Endothelial cell of umbilical vein (primary cell): ENCODE results near the gene TNRC6C. TPM values are rescaled to one million over a fixed set of nuclear protein-coding genes. Genes with fewer than 3 reads are reported as not detected.

Experiments
- BruUV-seq: library from RNA; stranded (reverse); fragments of 400-500 nt; replicated peaks from 2 replicates; lab custom pipeline; 2021; lab: Mats Ljungman, UMichigan
- CTCF ChIA-PET: fragments of 300-600, 350-600 bp; sonication (Branson Sonifier 250); formaldehyde crosslinking; loops from one replicate; lab custom pipeline; 2021; ENCODE audit warnings: antibody characterized with exemption, inconsistent platforms; lab: Charles Lee
- POLR2A ChIA-PET: fragments of 300-600, 350-600 bp; sonication (Branson Sonifier 250); formaldehyde crosslinking; loops from one replicate; lab custom pipeline; 2021; ENCODE audit warnings: antibody characterized with exemption, inconsistent platforms; lab: Charles Lee
- DNase-seq: peaks from one replicate; pipeline ENCODE4 v3.0.0-alpha.2; 2011; ENCODE audit warnings: low read depth, low spot score
- FAIRE-seq: peaks from 2 replicates; lab custom pipeline; 2011; peaks lifted over from hg19 to GRCh38; lab: Jason Lieb, UNC
- H2AFZ ChIP-seq: 2 replicates; pipeline ENCODE4 v1.6.0; 2012; ENCODE audit warnings: low read depth, low read length, control low read depth, inconsistent platforms
- H3K27ac ChIP-seq: 2 replicates; pipeline ENCODE4 v1.5.1; 2011; ENCODE audit warnings: low read depth, mild to moderate bottlenecking, control low read depth, low read length, moderate library complexity; ENCODE audit not compliant: insufficient read depth
- H3K27me3 ChIP-seq, 2 experiments: 2 replicates each; pipeline versions ENCODE4 v1.6.0 to v1.6.1; 2011; ENCODE audit warnings: low read length in 2 of 2, mixed read lengths in 1 of 2; ENCODE audit not compliant: control insufficient read depth in 2 of 2, insufficient read depth in 2 of 2
- H3K36me3 ChIP-seq, 2 experiments: 2 replicates in 1 of 2; 3 replicates in 1 of 2; pipeline ENCODE4 v1.5.1; 2011; ENCODE audit warnings: low read length in 2 of 2, mild to moderate bottlenecking in 1 of 2, moderate library complexity in 1 of 2; ENCODE audit not compliant: control insufficient read depth in 2 of 2, insufficient read depth in 2 of 2; ENCODE audit errors: extremely low read depth in 1 of 2
- H3K4me1 ChIP-seq: 3 replicates; pipeline ENCODE4 v1.5.1; 2011; ENCODE audit warnings: mild to moderate bottlenecking, low read length; ENCODE audit not compliant: control insufficient read depth, insufficient read depth; ENCODE audit errors: extremely low read depth
- H3K4me2 ChIP-seq: 2 replicates; pipeline ENCODE4 v1.6.1; 2011; ENCODE audit warnings: low read length, control low read depth, mixed read lengths; ENCODE audit not compliant: insufficient read depth
- H3K4me3 ChIP-seq, 3 experiments: fragments of 200-600 bp in 1 of 3; sonication (generic), shearing (Covaris generic) in 1 of 3; replicated peaks in 1 of 3; 2 replicates each; pipeline ENCODE4 v1.5.1; 2011 to 2016; ENCODE audit warnings: control low read depth in 3 of 3, low read length in 3 of 3, mild to moderate bottlenecking in 2 of 3, inconsistent platforms in 1 of 3, low read depth in 1 of 3, moderate library complexity in 1 of 3; ENCODE audit not compliant: insufficient read depth in 1 of 3
- H3K79me2 ChIP-seq: 2 replicates; pipeline ENCODE4 v1.6.0; 2012; ENCODE audit warnings: low read length, inconsistent platforms; ENCODE audit not compliant: control insufficient read depth, insufficient read depth
- H3K9ac ChIP-seq: replicated peaks from 2 replicates; pipeline ENCODE3; 2011; ENCODE audit warnings: low read length, control low read depth; ENCODE audit not compliant: insufficient read depth; ENCODE audit errors: extremely low read depth
- H3K9me1 ChIP-seq: replicated peaks from 3 replicates; pipeline ENCODE4 v1.6.0; 2011; ENCODE audit warnings: mild to moderate bottlenecking, low read length; ENCODE audit not compliant: control insufficient read depth, insufficient read depth; ENCODE audit errors: extremely low read depth
- H3K9me3 ChIP-seq: replicated peaks from 2 replicates; pipeline ENCODE4 v1.5.1; 2012; ENCODE audit warnings: low read length, inconsistent platforms; ENCODE audit not compliant: control insufficient read depth, insufficient read depth
- H4K20me1 ChIP-seq: replicated peaks from 2 replicates; pipeline ENCODE3; 2011; ENCODE audit warnings: mild to moderate bottlenecking, low read length; ENCODE audit not compliant: control insufficient read depth, insufficient read depth; ENCODE audit errors: extremely low read depth
- CTCF ChIP-seq, 2 donors: IDR thresholded peaks; 1 replicate in 1 of 2; 2 replicates in 1 of 2; pipeline ENCODE4 v1.5.1; 2011; ENCODE audit warnings: low read length in 2 of 2, mild to moderate bottlenecking in 2 of 2, moderate library complexity in 2 of 2, control low read depth in 1 of 2, inconsistent platforms in 1 of 2, low read depth in 1 of 2; ENCODE audit not compliant: insufficient read depth in 1 of 2; ENCODE audit errors: extremely low read depth in 1 of 2
- EZH2 ChIP-seq: IDR thresholded peaks from 2 replicates; pipeline ENCODE4 v1.6.1; 2012; ENCODE audit warnings: borderline replicate concordance, low read depth, mild to moderate bottlenecking, moderate library complexity, low read length, inconsistent platforms; ENCODE audit not compliant: severe bottlenecking
- FOS ChIP-seq: IDR thresholded peaks from 2 replicates; pipeline ENCODE4 v1.6.1; 2011; ENCODE audit warnings: mild to moderate bottlenecking, low read length, moderate library complexity, borderline replicate concordance; ENCODE audit not compliant: insufficient read depth
- GATA2 ChIP-seq: IDR thresholded peaks from 2 replicates; pipeline ENCODE4 v1.7.0; 2011; ENCODE audit warnings: low read depth, mild to moderate bottlenecking, moderate library complexity, mixed read lengths, low read length; ENCODE audit not compliant: insufficient read length, insufficient read depth
- JUN ChIP-seq: IDR thresholded peaks from 2 replicates; pipeline ENCODE4 v1.6.1; 2011; ENCODE audit warnings: borderline replicate concordance, low read depth; ENCODE audit not compliant: insufficient read length, insufficient read depth
- MYC ChIP-seq: IDR thresholded peaks from one replicate; pipeline ENCODE4 v1.6.1; 2011; ENCODE audit warnings: mild to moderate bottlenecking, low read depth, low read length
- POLR2A ChIP-seq: IDR thresholded peaks from 2 replicates; pipeline ENCODE4 v1.6.1; 2012; ENCODE audit warnings: low read depth, mild to moderate bottlenecking, control low read depth, low read length
- POLR2AphosphoS5 ChIP-seq: IDR thresholded peaks from 2 replicates; pipeline ENCODE4 v1.6.1; 2012; ENCODE audit warnings: low read depth, mild to moderate bottlenecking, control low read depth, low read length, moderate library complexity; ENCODE audit not compliant: insufficient read depth
- dilution Hi-C: fragments of 300-500 bp; cut with MboI; formaldehyde crosslinking; loops from one replicate; pipeline ENCODE4 v1.15.0; 2019; ENCODE audit warnings: low sequenced_read_pairs; ENCODE audit not compliant: extremely low pct_ligation_motif_present
- intact Hi-C: fragments of 100-400 bp; cut with micrococcal nuclease; formaldehyde crosslinking; loops from one replicate; pipeline ENCODE4 v1.10.0; 2022
- polyA plus RNA-seq, 4 experiments: library from polyadenylated mRNA; depleted of rRNA in 3 of 4; stranded (reverse) in 3 of 4; unstranded in 1 of 4; fragments of >200 nt; gene quantifications; 2 replicates each; pipeline versions ENCODE4 v1.2.1 to v1.2.3, GENCODE V29; 2011 to 2012; ENCODE audit warnings: missing spikeins in 1 of 4
- total RNA-seq: library from RNA; stranded (reverse); gene quantifications from 2 replicates; pipeline ENCODE4 v1.2.3, GENCODE V29; 2021
- TF ChIP-seq, protein P1 (sequence below): IDR thresholded peaks from 2 replicates; pipeline ENCODE4 v1.6.1; 2011; ENCODE audit not compliant: insufficient read depth, insufficient read length

Gene TNRC6C
- total and polyA plus RNA-seq, 2 donors (not counting 3 experiments of a cell fraction or from before 2014, with no cell fraction given) = 2.1 to 17.5 TPM

DNA sequence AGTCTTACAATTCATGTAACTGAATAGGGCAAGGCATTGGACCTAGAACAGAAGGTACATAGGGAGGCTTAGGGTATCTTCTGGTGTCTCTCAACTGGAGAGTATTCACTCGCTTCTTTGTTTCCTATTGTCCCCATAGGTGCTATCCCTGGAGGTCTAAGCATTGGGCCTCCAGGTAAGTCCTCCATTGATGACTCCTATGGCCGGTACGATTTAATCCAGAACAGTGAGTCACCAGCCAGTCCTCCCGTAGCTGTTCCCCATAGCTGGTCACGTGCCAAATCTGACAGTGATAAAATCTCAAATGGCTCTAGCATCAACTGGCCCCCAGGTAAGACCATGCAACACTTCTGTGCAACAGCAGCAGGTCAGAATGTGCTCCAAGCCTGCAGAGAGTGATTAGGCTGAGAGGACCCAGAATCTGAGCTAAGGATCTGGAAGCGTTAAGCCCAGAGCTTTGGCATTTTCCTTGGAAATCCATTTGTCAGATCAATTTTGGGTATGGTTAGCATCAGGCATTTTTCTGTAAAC is 134.4 kb downstream of the TNRC6C start:
- CTCF ChIA-PET = interaction anchor here (0.8 to 4.5 kb wide), 4 partner anchors 9 to 83 kb away, joined by 3 to 37 read pairs (median 5); no protein-coding TSS in a partner anchor
- FAIRE-seq = no peak
- POLR2A ChIA-PET = no interaction called here

More for the DNA sequence above, 134.4 kb downstream of the TNRC6C start:
- no peak for DNase-seq
- no peaks in the 10 kb centered on the region for H3K4me1 ChIP-seq
- H4K20me1 ChIP-seq = no peaks in the 10 kb centered on the region
- no peak overlapping the region for H3K4me2 ChIP-seq
- H3K9ac ChIP-seq = no peak overlapping the region
- dilution Hi-C loops = no loop called here
- H3K36me3 ChIP-seq = peaks cover 9 to 34% of the 10 kb centered on the region in 2 experiments
- no peak overlapping the region for H3K27ac ChIP-seq
- no peaks in the 10 kb centered on the region for H3K27me3 ChIP-seq
- intact Hi-C loops = no loop called here
- no TSS peak for BruUV-seq
- H3K79me2 ChIP-seq = no peaks in the 10 kb centered on the region
- no peak overlapping the region for H3K4me3 ChIP-seq
- H3K9me1 ChIP-seq = no peaks in the 10 kb centered on the region
- no peaks in the 10 kb centered on the region for H3K9me3 ChIP-seq
- TF ChIP-seq EZH2 = no peak
- TF ChIP-seq POLR2AphosphoS5 = no peak
- TF ChIP-seq FOS = no peak
- TF ChIP-seq POLR2A = no peak
- TF ChIP-seq, protein P1, sequence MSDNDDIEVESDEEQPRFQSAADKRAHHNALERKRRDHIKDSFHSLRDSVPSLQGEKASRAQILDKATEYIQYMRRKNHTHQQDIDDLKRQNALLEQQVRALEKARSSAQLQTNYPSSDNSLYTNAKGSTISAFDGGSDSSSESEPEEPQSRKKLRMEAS = no peak
- no peak for TF ChIP-seq MYC
- no peak for TF ChIP-seq JUN
- no peak for TF ChIP-seq CTCF (IDR thresholded peaks at IDR 0.05; ENCODE audit: extremely low read depth in 1 of 2, insufficient read depth in 1 of 2, low read depth in 1 of 2, low read length in 2 of 2)
- no peak for TF ChIP-seq GATA2
- no peak overlapping the region for H2AFZ ChIP-seq
